GM12878 (cell line): ENCODE data around the gene ADAMTS2. TPM values are rescaled to one million over a fixed set of nuclear protein-coding genes. Genes with fewer than 3 reads are reported as not detected.

Experiments used
- ATAC-seq: fragments of 200-7000 bp; cut with Tn5 transposase; 3 replicates; pipeline ENCODE4 v1.9.1; 2020; ENCODE audit warnings: mild to moderate bottlenecking, moderate library complexity
- BruUV-seq: library from RNA; stranded (reverse); fragments of 400-500 nt; replicated peaks from 2 replicates; lab custom pipeline; 2021; lab: Mats Ljungman, UMichigan
- CTCF ChIA-PET: fragments of 300-600 bp; sonication (Branson Sonifier 250); formaldehyde crosslinking; extraction: SDS; loops from one replicate; lab custom pipeline; 2021; ENCODE audit warnings: inconsistent platforms; lab: Yijun Ruan, JAX
- POLR2A ChIA-PET: fragments of 350-600 bp; formaldehyde crosslinking; extraction: SDS; loops from one replicate; lab custom pipeline; 2021; ENCODE audit warnings: inconsistent platforms; lab: Charles Lee
- RAD21 ChIA-PET: fragments of 300-600 bp; sonication (Branson Sonifier 250); formaldehyde crosslinking; loops from one replicate; lab custom pipeline; 2023; ENCODE audit warnings: antibody characterized with exemption; ENCODE audit not compliant: unreplicated experiment; lab: Charles Lee
- SMC1A ChIA-PET: fragments of 300-600 bp; sonication (Branson Sonifier 250); formaldehyde crosslinking; loops from one replicate; lab custom pipeline; 2023; ENCODE audit not compliant: unreplicated experiment, uncharacterized antibody; lab: Charles Lee
- DNase-seq: peaks from one replicate; pipeline ENCODE4 v3.0.0-alpha.2; 2011; ENCODE audit warnings: low read depth, low spot score
- FAIRE-seq: peaks from 3 replicates; lab custom pipeline; 2011; peaks lifted over from hg19 to GRCh38; lab: Jason Lieb, UNC
- H2AFZ ChIP-seq: 2 replicates; pipeline ENCODE4 v1.6.0; 2011; ENCODE audit warnings: low read depth, low read length, control low read depth; ENCODE audit not compliant: control insufficient read depth
- H3K27ac ChIP-seq: 2 replicates; pipeline ENCODE4 v1.5.1; 2011; ENCODE audit warnings: control low read depth; ENCODE audit not compliant: control insufficient read depth, insufficient read depth
- H3K27me3 ChIP-seq, 2 experiments: replicated peaks in 1 of 2; 2 replicates each; pipeline versions ENCODE4 v1.6.0 to v1.6.1; 2011; ENCODE audit warnings: low read length in 1 of 2; ENCODE audit not compliant: control insufficient read depth in 2 of 2, insufficient read depth in 2 of 2
- H3K36me3 ChIP-seq, 2 experiments: 2 replicates each; pipeline ENCODE4 v1.5.1; 2011; ENCODE audit warnings: low read length in 1 of 2; ENCODE audit not compliant: control insufficient read depth in 2 of 2, insufficient read depth in 2 of 2
- H3K4me1 ChIP-seq: 2 replicates; pipeline ENCODE4 v1.6.1; 2011; ENCODE audit warnings: mild to moderate bottlenecking, low read length, moderate library complexity, mixed read lengths; ENCODE audit not compliant: control insufficient read depth, insufficient read depth
- H3K4me2 ChIP-seq: 2 replicates; pipeline ENCODE4 v1.6.0; 2011; ENCODE audit warnings: control low read depth; ENCODE audit not compliant: control insufficient read depth, insufficient read depth
- H3K4me3 ChIP-seq: fragments of 200-600 bp; sonication (generic); 2 replicates; pipeline ENCODE4 v1.5.1; 2016
- H3K79me2 ChIP-seq: 2 replicates; pipeline ENCODE4 v1.6.0; 2011; ENCODE audit warnings: low read length; ENCODE audit not compliant: control insufficient read depth, insufficient read depth
- H3K9ac ChIP-seq: 2 replicates; pipeline ENCODE4 v1.8.0; 2011; ENCODE audit warnings: low read length, control low read depth, mixed read lengths; ENCODE audit not compliant: control insufficient read depth, insufficient read depth
- H3K9me3 ChIP-seq: replicated peaks from 3 replicates; pipeline ENCODE4 v1.5.1; 2011; ENCODE audit warnings: mild to moderate bottlenecking, low read length; ENCODE audit not compliant: control insufficient read depth, insufficient read depth
- H4K20me1 ChIP-seq: 2 replicates; pipeline ENCODE4 v1.6.0; 2011; ENCODE audit not compliant: control insufficient read depth, insufficient read depth
- ASH2L ChIP-seq: fragments of 300-600, 200-600 bp; sonication (generic); IDR thresholded peaks from 2 replicates; pipeline ENCODE4 v1.6.1; 2017; ENCODE audit warnings: low read depth, mild to moderate bottlenecking, borderline replicate concordance
- CBFB ChIP-seq: IDR thresholded peaks from 2 replicates; pipeline ENCODE4 v1.6.1; 2016; ENCODE audit warnings: antibody characterized with exemption, low read depth
- IKZF1 ChIP-seq: fragments of 450-650 bp; conservative IDR thresholded peaks from 2 replicates; pipeline ENCODE4 v1.6.1; 2017; ENCODE audit warnings: antibody characterized with exemption, mild to moderate bottlenecking
- NFYA ChIP-seq: IDR thresholded peaks from 2 replicates; pipeline ENCODE4 v1.6.1; 2011; ENCODE audit warnings: low read depth, mild to moderate bottlenecking, low read length, improper control_type of control experiment, borderline replicate concordance
- NFYB ChIP-seq: IDR thresholded peaks from 2 replicates; pipeline ENCODE4 v1.6.1; 2011; ENCODE audit warnings: low read depth, mild to moderate bottlenecking, low read length, improper control_type of control experiment, moderate library complexity; ENCODE audit not compliant: insufficient read depth
- NR2F1 ChIP-seq: fragments of 450-650 bp; conservative IDR thresholded peaks from 2 replicates; pipeline ENCODE4 v1.6.1; 2017; ENCODE audit warnings: mild to moderate bottlenecking
- PML ChIP-seq: IDR thresholded peaks from 2 replicates; pipeline ENCODE4 v1.6.1; 2012; ENCODE audit warnings: low read length, inconsistent platforms
- RB1 ChIP-seq: fragments of 450-650 bp; formaldehyde crosslinking; IDR thresholded peaks from 2 replicates; pipeline ENCODE4 v1.6.1; 2017; ENCODE audit warnings: mild to moderate bottlenecking, borderline replicate concordance
- SREBF2 ChIP-seq: IDR thresholded peaks from 2 replicates; pipeline ENCODE4 v1.6.1; 2012; ENCODE audit warnings: mild to moderate bottlenecking, low read length
- SUZ12 ChIP-seq: fragments of 200-600 bp; sonication (generic); IDR thresholded peaks from one replicate; pipeline ENCODE4 v1.6.1; 2018; ENCODE audit warnings: antibody characterized with exemption, mild to moderate bottlenecking; ENCODE audit not compliant: unreplicated experiment
- WGBS: methylation state at CpG from one replicate; pipeline ENCODE4 v1.1.6; 2016; ENCODE audit warnings: low lambda C conversion rate; ENCODE audit not compliant: insufficient replicate concordance, insufficient coverage; ENCODE audit errors: missing lambda C conversion rate; 5-methylcytosine and 5-hydroxymethylcytosine counted together
- in situ Hi-C: fragments of 300-500 bp; cut with MboI; formaldehyde crosslinking; loops from 9 replicates; pipeline ENCODE4 v1.14.3; 2018; ENCODE audit warnings: mixed read lengths
- intact Hi-C: fragments of 100-400 bp; cut with micrococcal nuclease; formaldehyde crosslinking; loops from one replicate; pipeline ENCODE4 v1.14.2; 2022; ENCODE audit not compliant: unreplicated experiment
- polyA plus RNA-seq, 11 experiments: library from polyadenylated mRNA; depleted of rRNA in 4 of 11; unstranded in 6 of 11; stranded (reverse) in 5 of 11; fragments of >200 nt; fragmentation: Nextera tagmentation in 4 of 11; fragmentation: Illumina TruSeq in 1 of 11; extraction: Ambion mirVana in 4 of 11; extraction: Trizol in 1 of 11; gene quantifications; 1 replicate in 1 of 11; 2 replicates in 10 of 11; pipeline versions ENCODE4 v1.2.1 to v1.2.3, GENCODE V29; 2011 to 2016; ENCODE audit warnings: inconsistent platforms in 2 of 11, missing spikeins in 2 of 11, low read depth in 1 of 11
- total RNA-seq, 4 experiments: library from RNA; depleted of rRNA in 3 of 4; stranded (reverse); fragments of >200 nt in 3 of 4; fragmentation: Illumina TruSeq in 1 of 4; extraction: Trizol in 1 of 4; gene quantifications; 2 replicates each; pipeline versions ENCODE4 v1.2.1 to v1.2.3, GENCODE V29; 2013 to 2021
- TF ChIP-seq, protein P1 (sequence below): fragments of 150-350 bp; IDR thresholded peaks from 2 replicates; pipeline ENCODE4 v1.6.1; 2014; ENCODE audit warnings: mild to moderate bottlenecking, low read depth, low read length
- TF ChIP-seq, protein P2 (sequence below): IDR thresholded peaks from 2 replicates; pipeline ENCODE4 v1.6.1; 2011; ENCODE audit warnings: low read depth, low read length, improper control_type of control experiment, borderline replicate concordance

ADAMTS2 gene
- total and polyA plus RNA-seq, 10 of the 15 experiments (the other 5 are each of a cell fraction or from before 2014, with no cell fraction given) = 0.03 to 0.05 TPM; not detected in 8

- no peak for TF ChIP-seq NFYB
- no peak for TF ChIP-seq NR2F1
- TF ChIP-seq NFYA = no peak
- no peak for TF ChIP-seq IKZF1
- TF ChIP-seq, all 136 proteins: peak for 0
- Histone ChIP-seq H3K79me2 (no peaks in the 10 kb centered on the region), H3K4me2 (no peak overlapping the region), H3K27me3 (no peaks in the 10 kb centered on the region), H3K4me1 (no peaks in the 10 kb centered on the region), H3K9me3 (no peaks in the 10 kb centered on the region; the same call in 2 of the 3 replicates), H3K36me3 (no peaks in the 10 kb centered on the region), H4K20me1 (no peaks in the 10 kb centered on the region), H3K27ac (no peak overlapping the region), H3K9ac (no peak overlapping the region), H2AFZ (no peak overlapping the region), H3K4me3 (no peak overlapping the region)
- intact Hi-C loops = no loop called here
- ChIA-PET RAD21 (no interaction called here), CTCF (no interaction called here), POLR2A (no interaction called here), SMC1A (no interaction called here)
- FAIRE-seq (no peak), DNase-seq (no peak), ATAC-seq (no peak)
- no TSS peak for BruUV-seq
- WGBS = 34% methylated on average over 15 of the region's 15 CpGs
- in situ Hi-C loops = no loop called here
Measured at GRCh38 chr5:179255527-179256327, 89.5 kb downstream of the ADAMTS2 start.

GRCh38 chr5:179254638-179255271 lies 90.5 kb downstream of the ADAMTS2 start:
- in situ Hi-C loops = no loop called here
- no peaks in the 10 kb centered on the region for H3K4me1 ChIP-seq
- no peak overlapping the region for H2AFZ ChIP-seq
- BruUV-seq = no TSS peak
- ChIA-PET RAD21 (no interaction called here), POLR2A (no interaction called here), SMC1A (no interaction called here), CTCF (no interaction called here)
- ATAC-seq (no peak), DNase-seq (no peak), FAIRE-seq (no peak)
- H3K4me2 ChIP-seq = no peak overlapping the region
- no peaks in the 10 kb centered on the region for H3K79me2 ChIP-seq
- no peak overlapping the region for H3K27ac ChIP-seq
- intact Hi-C loops = no loop called here
- H3K9ac ChIP-seq = no peak overlapping the region
- WGBS = 30% methylated on average over 5 of the region's 5 CpGs
- no peaks in the 10 kb centered on the region for H3K36me3 ChIP-seq
- no peaks in the 10 kb centered on the region for H4K20me1 ChIP-seq
- no peak overlapping the region for H3K4me3 ChIP-seq
- no peaks in the 10 kb centered on the region for H3K27me3 ChIP-seq
- H3K9me3 ChIP-seq = no peaks in the 10 kb centered on the region; the same call in 2 of the 3 replicates
- TF ChIP-seq, protein P1, sequence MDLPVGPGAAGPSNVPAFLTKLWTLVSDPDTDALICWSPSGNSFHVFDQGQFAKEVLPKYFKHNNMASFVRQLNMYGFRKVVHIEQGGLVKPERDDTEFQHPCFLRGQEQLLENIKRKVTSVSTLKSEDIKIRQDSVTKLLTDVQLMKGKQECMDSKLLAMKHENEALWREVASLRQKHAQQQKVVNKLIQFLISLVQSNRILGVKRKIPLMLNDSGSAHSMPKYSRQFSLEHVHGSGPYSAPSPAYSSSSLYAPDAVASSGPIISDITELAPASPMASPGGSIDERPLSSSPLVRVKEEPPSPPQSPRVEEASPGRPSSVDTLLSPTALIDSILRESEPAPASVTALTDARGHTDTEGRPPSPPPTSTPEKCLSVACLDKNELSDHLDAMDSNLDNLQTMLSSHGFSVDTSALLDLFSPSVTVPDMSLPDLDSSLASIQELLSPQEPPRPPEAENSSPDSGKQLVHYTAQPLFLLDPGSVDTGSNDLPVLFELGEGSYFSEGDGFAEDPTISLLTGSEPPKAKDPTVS = no peak
- TF ChIP-seq RB1 = no peak
- no peak for TF ChIP-seq SREBF2
- TF ChIP-seq ASH2L = no peak
- TF ChIP-seq, protein P2, sequence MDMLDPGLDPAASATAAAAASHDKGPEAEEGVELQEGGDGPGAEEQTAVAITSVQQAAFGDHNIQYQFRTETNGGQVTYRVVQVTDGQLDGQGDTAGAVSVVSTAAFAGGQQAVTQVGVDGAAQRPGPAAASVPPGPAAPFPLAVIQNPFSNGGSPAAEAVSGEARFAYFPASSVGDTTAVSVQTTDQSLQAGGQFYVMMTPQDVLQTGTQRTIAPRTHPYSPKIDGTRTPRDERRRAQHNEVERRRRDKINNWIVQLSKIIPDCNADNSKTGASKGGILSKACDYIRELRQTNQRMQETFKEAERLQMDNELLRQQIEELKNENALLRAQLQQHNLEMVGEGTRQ = no peak
- TF ChIP-seq SUZ12 = no peak
- no peak for TF ChIP-seq CBFB
- no peak for TF ChIP-seq PML
